H9 (cell line): ENCODE data around the gene NRP1. TPM values are rescaled to one million over a fixed set of nuclear protein-coding genes. Genes with fewer than 3 reads are reported as not detected.

Experiments
- DNase-seq: peaks from one replicate; pipeline ENCODE4 v3.0.0-alpha.2; 2017
- H2AFZ ChIP-seq: one replicate; pipeline ENCODE4 v1.6.1; 2013; ENCODE audit warnings: mild to moderate bottlenecking, low read length, control low read depth, moderate library complexity
- H2AK5ac ChIP-seq: 2 replicates; pipeline ENCODE4 v1.6.1; 2013; ENCODE audit warnings: low read length, control low read depth, mixed read lengths; ENCODE audit not compliant: insufficient read length
- H2BK120ac ChIP-seq: one replicate; pipeline ENCODE4 v1.6.1; 2013; ENCODE audit warnings: low read depth, mild to moderate bottlenecking, low read length, control low read depth, inconsistent platforms; ENCODE audit not compliant: poor library complexity, severe bottlenecking
- H2BK12ac ChIP-seq: 2 replicates; pipeline ENCODE4 v1.6.1; 2013; ENCODE audit warnings: low read length, control low read depth, mixed read lengths, low read depth; ENCODE audit not compliant: insufficient read length
- H2BK15ac ChIP-seq: 2 replicates; pipeline ENCODE4 v1.6.1; 2013; ENCODE audit warnings: low read depth, low read length, control low read depth
- H2BK20ac ChIP-seq: one replicate; pipeline ENCODE4 v1.6.1; 2013; ENCODE audit warnings: low read depth, mild to moderate bottlenecking, low read length, control low read depth, inconsistent platforms; ENCODE audit not compliant: poor library complexity, severe bottlenecking
- H2BK5ac ChIP-seq: 2 replicates; pipeline ENCODE4 v1.6.1; 2013; ENCODE audit warnings: low read length, control low read depth, mixed read lengths; ENCODE audit not compliant: insufficient read length
- H3K14ac ChIP-seq: 2 replicates; pipeline ENCODE4 v1.6.1; 2013; ENCODE audit warnings: low read length, control low read depth; ENCODE audit not compliant: insufficient read depth
- H3K18ac ChIP-seq: 2 replicates; pipeline ENCODE4 v1.6.1; 2013; ENCODE audit warnings: low read depth, mild to moderate bottlenecking, mixed read lengths, low read length, control low read depth; ENCODE audit not compliant: insufficient read length
- H3K23ac ChIP-seq: 2 replicates; pipeline ENCODE4 v1.6.1; 2013; ENCODE audit warnings: low read length, control low read depth, mixed read lengths, low read depth; ENCODE audit not compliant: insufficient read length
- H3K23me2 ChIP-seq: 2 replicates; pipeline ENCODE4 v1.6.1; 2013; ENCODE audit warnings: low read depth, mild to moderate bottlenecking, mixed read lengths, low read length, control low read depth; ENCODE audit not compliant: insufficient read length, poor library complexity, severe bottlenecking
- H3K27ac ChIP-seq: 2 replicates; pipeline ENCODE4 v1.5.1; 2013; ENCODE audit warnings: low read length, control low read depth, mixed read lengths, low read depth; ENCODE audit not compliant: insufficient read length
- H3K27me3 ChIP-seq: 2 replicates; pipeline ENCODE4 v1.6.1; 2013; ENCODE audit warnings: low read length, control low read depth, inconsistent platforms; ENCODE audit not compliant: insufficient read depth
- H3K4ac ChIP-seq: 2 replicates; pipeline ENCODE4 v1.6.1; 2013; ENCODE audit warnings: low read depth, mild to moderate bottlenecking, control low read depth, inconsistent platforms, low read length, moderate library complexity
- H3K4me1 ChIP-seq: 2 replicates; pipeline ENCODE4 v1.6.1; 2013; ENCODE audit warnings: low read length, control low read depth, inconsistent platforms; ENCODE audit not compliant: insufficient read depth
- H3K4me2 ChIP-seq: 2 replicates; pipeline ENCODE4 v1.6.1; 2013; ENCODE audit warnings: low read length, control low read depth, mixed read lengths; ENCODE audit not compliant: insufficient read length, insufficient read depth
- H3K56ac ChIP-seq: 2 replicates; pipeline ENCODE4 v1.6.1; 2013; ENCODE audit warnings: low read depth, mild to moderate bottlenecking, mixed read lengths, low read length, control low read depth; ENCODE audit not compliant: insufficient read length
- H3K79me1 ChIP-seq: 2 replicates; pipeline ENCODE4 v1.6.1; 2013; ENCODE audit warnings: low read depth, mild to moderate bottlenecking, moderate library complexity, low read length, control low read depth, inconsistent platforms; ENCODE audit not compliant: insufficient read depth, poor library complexity, severe bottlenecking
- H3K79me2 ChIP-seq: 2 replicates; pipeline ENCODE4 v1.6.1; 2013; ENCODE audit warnings: low read length, control low read depth, inconsistent platforms; ENCODE audit not compliant: insufficient read depth
- H3K9ac ChIP-seq: 2 replicates; pipeline ENCODE4 v1.6.1; 2013; ENCODE audit warnings: low read length, control low read depth, mixed read lengths; ENCODE audit not compliant: insufficient read length; ENCODE audit errors: extremely low read depth
- H3K9me3 ChIP-seq: one replicate; pipeline ENCODE4 v1.6.1; 2013; ENCODE audit warnings: low read depth, low read length, inconsistent platforms; ENCODE audit not compliant: control insufficient read depth
- H3T11ph ChIP-seq: one replicate; pipeline ENCODE4 v1.6.1; 2013; ENCODE audit warnings: mild to moderate bottlenecking, low read length, control low read depth, inconsistent platforms
- H4K20me1 ChIP-seq: one replicate; pipeline ENCODE4 v1.6.1; 2013; ENCODE audit not compliant: control insufficient read depth, insufficient read length, insufficient read depth
- H4K5ac ChIP-seq: 2 replicates; pipeline ENCODE4 v1.6.1; 2013; ENCODE audit warnings: low read depth, mild to moderate bottlenecking, mixed read lengths, low read length, control low read depth; ENCODE audit not compliant: insufficient read length
- H4K8ac ChIP-seq: replicated peaks from 2 replicates; pipeline ENCODE4 v1.6.1; 2013; ENCODE audit warnings: low read length, control low read depth, mixed read lengths, low read depth; ENCODE audit not compliant: insufficient read length
- H4K91ac ChIP-seq: 2 replicates; pipeline ENCODE4 v1.6.1; 2013; ENCODE audit warnings: low read depth, mild to moderate bottlenecking, moderate library complexity, mixed read lengths, low read length, control low read depth; ENCODE audit not compliant: insufficient read length
- H3K27ac Mint-ChIP-seq, 3 experiments: 2 replicates in 2 of 3; 3 replicates in 1 of 3; pipeline ENCODE4 v1.8.0; 2020 to 2021; ENCODE audit warnings: mixed read lengths in 3 of 3, mild to moderate bottlenecking in 1 of 3, moderate library complexity in 1 of 3
- H3K27me3 Mint-ChIP-seq: 2 replicates; pipeline ENCODE4 v1.8.0; 2021; ENCODE audit warnings: low read depth, mild to moderate bottlenecking, moderate library complexity, mixed read lengths
- H3K36me3 Mint-ChIP-seq, 3 experiments: 2 replicates in 2 of 3; 3 replicates in 1 of 3; pipeline ENCODE4 v1.8.0; 2020 to 2021; ENCODE audit warnings: low read depth in 3 of 3, mixed read lengths in 3 of 3; ENCODE audit not compliant: insufficient read depth in 1 of 3
- H3K4me1 Mint-ChIP-seq, 2 experiments: 2 replicates each; pipeline ENCODE4 v1.8.0; 2020; ENCODE audit warnings: mixed read lengths in 2 of 2
- H3K4me3 Mint-ChIP-seq, 2 experiments: 2 replicates in 1 of 2; 3 replicates in 1 of 2; pipeline ENCODE4 v1.8.0; 2020 to 2021; ENCODE audit warnings: mild to moderate bottlenecking in 2 of 2, mixed read lengths in 2 of 2, moderate library complexity in 1 of 2
- H3K9me3 Mint-ChIP-seq, 2 experiments: 2 replicates in 1 of 2; 3 replicates in 1 of 2; pipeline ENCODE4 v1.8.0; 2020; ENCODE audit warnings: mild to moderate bottlenecking in 2 of 2, mixed read lengths in 2 of 2, moderate library complexity in 1 of 2
- WGBS: extraction: QIAGEN DNeasy Blood & Tissue Kit; methylation state at CpG from one replicate; pipeline ENCODE4 v1.1.7; 2013; ENCODE audit warnings: missing lambda C conversion rate, low lambda C conversion rate, mixed read lengths; ENCODE audit not compliant: insufficient read length; ENCODE audit errors: extremely low coverage; 5-methylcytosine and 5-hydroxymethylcytosine counted together
- total RNA-seq: library from RNA; stranded (reverse); gene quantifications from 2 replicates; pipeline ENCODE4 v1.2.1, GENCODE V29; 2021
- TF ChIP-seq, protein P1 (sequence below): fragments of 200-600 bp; sonication (generic); conservative IDR thresholded peaks from 3 replicates; pipeline ENCODE4 v1.8.0; 2021; ENCODE audit warnings: antibody characterized with exemption, mild to moderate bottlenecking

NRP1 gene
- total RNA-seq, 1 experiment from 2014 or later = 4.6 TPM

DNA sequence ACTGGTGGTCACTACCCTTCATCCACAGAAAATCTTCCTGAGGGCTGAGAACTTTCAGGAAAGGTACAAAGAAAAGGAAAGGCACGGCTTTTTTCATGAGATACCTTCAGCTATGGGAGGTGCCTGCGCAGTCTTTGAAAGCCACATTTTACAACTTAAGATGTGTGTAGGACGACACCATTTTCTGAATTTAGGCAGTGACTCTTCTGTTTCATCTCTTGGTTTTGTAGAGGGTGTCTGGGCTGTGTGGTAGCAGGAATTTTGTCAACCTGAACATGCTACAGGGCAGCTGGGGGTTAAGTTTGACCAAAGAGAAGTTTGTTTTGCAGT is 138.1 kb downstream of the NRP1 start:
- WGBS = no CpG with 5 or more reads among the region's 3 CpGs
- no peak overlapping the region for H3K4me3 Mint-ChIP-seq
- Histone ChIP-seq H3K56ac (no peak overlapping the region), H2AFZ (no peak overlapping the region), H2BK5ac (no peak overlapping the region), H3K23ac (no peak overlapping the region), H4K91ac (no peak overlapping the region), H3K18ac (no peak overlapping the region), H3T11ph (no peak overlapping the region), H2BK15ac (no peak overlapping the region), H3K79me2 (no peaks in the 10 kb centered on the region; the same call in 1 of the 2 replicates), H3K27ac (no peak overlapping the region), H4K8ac (no peak overlapping the region), H3K4me1 (no peaks in the 10 kb centered on the region), H3K79me1 (no peaks in the 10 kb centered on the region), H2BK12ac (no peak overlapping the region), H3K4ac (no peak overlapping the region), H3K9ac (no peak overlapping the region), H2BK120ac (no peak overlapping the region), H4K5ac (no peak overlapping the region), H3K23me2 (no peaks in the 10 kb centered on the region), H4K20me1 (no peaks in the 10 kb centered on the region), H3K9me3 (no peaks in the 10 kb centered on the region), H3K4me2 (no peak overlapping the region), H2AK5ac (no peak overlapping the region), H2BK20ac (no peak overlapping the region), H3K27me3 (no peaks in the 10 kb centered on the region), H3K14ac (no peak overlapping the region)
- H3K4me1 Mint-ChIP-seq = peaks cover 2 to 9% of the 10 kb centered on the region in 2 experiments; a peak in 3 of 4 replicates
- DNase-seq = no peak
- H3K36me3 Mint-ChIP-seq = no peaks in the 10 kb centered on the region
- TF ChIP-seq, protein P1, sequence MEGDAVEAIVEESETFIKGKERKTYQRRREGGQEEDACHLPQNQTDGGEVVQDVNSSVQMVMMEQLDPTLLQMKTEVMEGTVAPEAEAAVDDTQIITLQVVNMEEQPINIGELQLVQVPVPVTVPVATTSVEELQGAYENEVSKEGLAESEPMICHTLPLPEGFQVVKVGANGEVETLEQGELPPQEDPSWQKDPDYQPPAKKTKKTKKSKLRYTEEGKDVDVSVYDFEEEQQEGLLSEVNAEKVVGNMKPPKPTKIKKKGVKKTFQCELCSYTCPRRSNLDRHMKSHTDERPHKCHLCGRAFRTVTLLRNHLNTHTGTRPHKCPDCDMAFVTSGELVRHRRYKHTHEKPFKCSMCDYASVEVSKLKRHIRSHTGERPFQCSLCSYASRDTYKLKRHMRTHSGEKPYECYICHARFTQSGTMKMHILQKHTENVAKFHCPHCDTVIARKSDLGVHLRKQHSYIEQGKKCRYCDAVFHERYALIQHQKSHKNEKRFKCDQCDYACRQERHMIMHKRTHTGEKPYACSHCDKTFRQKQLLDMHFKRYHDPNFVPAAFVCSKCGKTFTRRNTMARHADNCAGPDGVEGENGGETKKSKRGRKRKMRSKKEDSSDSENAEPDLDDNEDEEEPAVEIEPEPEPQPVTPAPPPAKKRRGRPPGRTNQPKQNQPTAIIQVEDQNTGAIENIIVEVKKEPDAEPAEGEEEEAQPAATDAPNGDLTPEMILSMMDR = no peak
- no peaks in the 10 kb centered on the region for H3K9me3 Mint-ChIP-seq
- no peak overlapping the region for H3K27ac Mint-ChIP-seq
- H3K27me3 Mint-ChIP-seq = no peaks in the 10 kb centered on the region; the same call in none of the 2 replicates
